ENCODE results near the gene ADIPOR2. TPM values are rescaled to one million over a fixed set of nuclear protein-coding genes. Genes with fewer than 3 reads are reported as not detected.
A peak's percentile ranks its signal among the peaks of the same experiment; 100 is the strongest.

ADIPOR2 gene
- total and polyA plus RNA-seq, 2 of the 4 experiments (the other 2 are of a cell fraction) = 20.0 to 24.9 TPM

DNA sequence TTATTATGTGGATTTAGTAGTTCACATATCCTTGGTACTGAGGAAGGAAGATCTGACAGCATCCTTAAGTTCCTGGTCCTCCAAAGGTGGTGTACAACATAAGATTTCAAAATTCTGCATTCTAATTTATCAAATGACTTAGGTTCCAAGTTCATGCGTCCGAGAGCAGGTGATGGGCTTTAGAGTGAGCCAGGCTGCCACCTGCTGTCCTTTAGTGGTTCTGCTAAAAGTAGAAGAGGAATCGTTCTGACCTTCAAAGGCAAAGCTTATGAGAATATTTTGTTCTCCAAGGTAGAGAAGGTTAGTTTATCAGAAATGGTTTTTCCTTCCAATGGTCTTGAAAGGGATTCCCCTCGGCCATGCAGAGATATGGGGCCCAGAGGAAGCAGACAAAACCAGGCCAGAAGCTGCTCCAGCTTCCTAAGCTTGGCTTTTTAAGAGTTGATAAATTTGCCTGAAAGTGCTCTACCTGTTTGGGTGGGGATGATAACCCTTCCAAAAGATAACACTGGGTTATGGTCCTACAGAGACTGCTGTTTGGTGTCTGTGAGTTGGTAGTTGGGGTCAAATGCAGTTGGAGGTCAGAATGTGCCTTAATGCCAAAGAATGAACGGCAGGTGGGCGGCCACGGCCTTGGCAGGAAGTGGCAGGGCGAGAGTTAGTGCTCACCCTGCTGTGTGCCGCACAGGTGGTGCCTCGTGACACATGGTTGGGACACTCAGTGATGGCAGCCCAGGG, 100.4 kb downstream of the ADIPOR2 start:
- Histone ChIP-seq H3K79me1 (ENCODE audit: low read depth in 1 of 2, low read length in 2 of 2) (0 out of 4 replicates have a peak, but pooled peaks cover 0 to 4% of the 10 kb centered on the region in 2 experiments), H3K27ac (ENCODE audit: insufficient read depth, low read length) (no peak overlapping the region), H2BK5ac (ENCODE audit: low read depth, low read length, poor library complexity, severe bottlenecking) (no peak overlapping the region), H2BK15ac (ENCODE audit: low read depth, low read length) (no peak overlapping the region), H2AK5ac (ENCODE audit: low read depth, low read length) (no peak overlapping the region), H3K27me3 (ENCODE audit: control insufficient read depth, insufficient read depth, low read length) (no peaks in the 10 kb centered on the region), H2BK20ac (ENCODE audit: low read depth, low read length) (no peak overlapping the region), H2AFZ (replicated peaks; ENCODE audit: low read length, poor library complexity) (no peak overlapping the region), H4K5ac (ENCODE audit: low read depth, low read length) (no peak overlapping the region), H3K14ac (replicated peaks; ENCODE audit: low read depth, low read length) (no peak overlapping the region), H3K4me3 (ENCODE audit: insufficient read depth, low read depth, low read length) (no peak overlapping the region), H2BK120ac (ENCODE audit: low read depth, low read length) (no peak overlapping the region), H3K4me2 (ENCODE audit: low read depth, low read length) (no peak overlapping the region), H3K18ac (ENCODE audit: low read depth, low read length) (no peak overlapping the region), H3K23ac (ENCODE audit: low read depth, low read length) (no peak overlapping the region), H3K9me3 (ENCODE audit: control insufficient read depth, insufficient read depth, low read length) (no peaks in the 10 kb centered on the region), H3K4me1 (ENCODE audit: control insufficient read depth, insufficient read depth, low read length) (peaks cover 4% of the 10 kb centered on the region; the same call in 1 of the 2 replicates), H3K9me1 (ENCODE audit: insufficient read depth, low read length) (peaks cover 1% of the 10 kb centered on the region; the same call in 1 of the 2 replicates), H2AK9ac (replicated peaks; ENCODE audit: low read depth, low read length, poor library complexity) (no peak overlapping the region), H4K20me1 (ENCODE audit: insufficient read depth, low read length) (0 out of 2 replicates have a peak, but pooled peaks cover 6% of the 10 kb centered on the region), H3K4ac (ENCODE audit: low read depth, low read length) (no peak overlapping the region), H3K36me3 (ENCODE audit: control insufficient read depth, insufficient read depth, low read length) (peaks cover 7% of the 10 kb centered on the region), H4K91ac (ENCODE audit: insufficient read depth, low read depth, low read length) (no peak overlapping the region), H3K9ac (ENCODE audit: low read depth, low read length) (no peak overlapping the region), H3K56ac (ENCODE audit: extremely low read depth, insufficient read depth, low read length) (no peak overlapping the region), H4K8ac (ENCODE audit: low read depth in 2 of 2, low read length in 2 of 2) (no peak overlapping the region)
- in situ Hi-C loops (cut with MboI; ENCODE audit: low sequenced_read_pairs) = loop anchor here (5.0 kb wide), 1 partner anchor 146 kb away; no protein-coding TSS in a partner anchor
- intact Hi-C loops (cut with micrococcal nuclease) = loop anchor here (1.0 to 5.0 kb wide), 2 partner anchors 138 to 159 kb away; no protein-coding TSS in a partner anchor
- TF ChIP-seq RAD21 (IDR thresholded peaks at IDR 0.05; ENCODE audit: low read length) = peak; percentile 93
- TF ChIP-seq, protein P1, sequence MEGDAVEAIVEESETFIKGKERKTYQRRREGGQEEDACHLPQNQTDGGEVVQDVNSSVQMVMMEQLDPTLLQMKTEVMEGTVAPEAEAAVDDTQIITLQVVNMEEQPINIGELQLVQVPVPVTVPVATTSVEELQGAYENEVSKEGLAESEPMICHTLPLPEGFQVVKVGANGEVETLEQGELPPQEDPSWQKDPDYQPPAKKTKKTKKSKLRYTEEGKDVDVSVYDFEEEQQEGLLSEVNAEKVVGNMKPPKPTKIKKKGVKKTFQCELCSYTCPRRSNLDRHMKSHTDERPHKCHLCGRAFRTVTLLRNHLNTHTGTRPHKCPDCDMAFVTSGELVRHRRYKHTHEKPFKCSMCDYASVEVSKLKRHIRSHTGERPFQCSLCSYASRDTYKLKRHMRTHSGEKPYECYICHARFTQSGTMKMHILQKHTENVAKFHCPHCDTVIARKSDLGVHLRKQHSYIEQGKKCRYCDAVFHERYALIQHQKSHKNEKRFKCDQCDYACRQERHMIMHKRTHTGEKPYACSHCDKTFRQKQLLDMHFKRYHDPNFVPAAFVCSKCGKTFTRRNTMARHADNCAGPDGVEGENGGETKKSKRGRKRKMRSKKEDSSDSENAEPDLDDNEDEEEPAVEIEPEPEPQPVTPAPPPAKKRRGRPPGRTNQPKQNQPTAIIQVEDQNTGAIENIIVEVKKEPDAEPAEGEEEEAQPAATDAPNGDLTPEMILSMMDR (conservative IDR thresholded peaks at IDR 0.05; ENCODE audit: low read depth, low read length) = peak; percentile 87
- no peak for TF ChIP-seq RCOR1 (IDR thresholded peaks at IDR 0.05; ENCODE audit: insufficient replicate concordance, low read length)
- peak; percentile 98 for TF ChIP-seq SMC3 (IDR thresholded peaks at IDR 0.05; ENCODE audit: low read depth, low read length)
- DNase-seq (peak; percentile 67), ATAC-seq (ENCODE audit: low read depth) (peak; percentile 45; the same call in 1 of the 2 replicates)
- 71% methylated on average over 7 of the region's 10 CpGs; no CpG with 5 or more reads in 1 of the 2 experiments for WGBS, 2 experiments (ENCODE audit: extremely low coverage in 2 of 2, insufficient read length in 1 of 2)
- CTCF ChIA-PET = interaction anchor here (1.0 to 2.8 kb wide), 11 partner anchors 9 to 156 kb away, joined by 3 to 11 read pairs (median 4); no protein-coding TSS in a partner anchor
- POLR2A ChIA-PET (ENCODE audit: unreplicated experiment) = no interaction called here
- BruUV-seq (replicated peaks) = no TSS peak
- dilution Hi-C loops (cut with HindIII; ENCODE audit: low sequenced_read_pairs, unreplicated experiment) = no loop called here
